Prostate gland (tissue), 2 donors: ENCODE data around the gene HDAC4. TPM values are rescaled to one million over a fixed set of nuclear protein-coding genes. Genes with fewer than 3 reads are reported as not detected.

ENCODE experiments used
- DNase-seq: peaks from one replicate; pipeline ENCODE4 v3.0.0-alpha.2; 2019; ENCODE audit warnings: low spot score
- H3K27ac ChIP-seq, 2 donors: fragments of 200-600 bp; sonication (generic); 2 replicates each; pipeline ENCODE4 v1.5.1; 2017 to 2019
- H3K27me3 ChIP-seq: fragments of 200-600 bp; sonication (generic); replicated peaks from 2 replicates; pipeline ENCODE4 v1.5.1; 2019; ENCODE audit not compliant: insufficient read depth
- H3K36me3 ChIP-seq, 2 donors: fragments of 200-600 bp; sonication (generic); 1 replicate in 1 of 2; 2 replicates in 1 of 2; pipeline versions ENCODE4 v1.5.1 to v1.8.1; 2017 to 2019
- H3K4me1 ChIP-seq: fragments of 200-600 bp; sonication (generic); replicated peaks from 2 replicates; pipeline ENCODE4 v1.5.1; 2019
- H3K4me3 ChIP-seq, 2 donors: fragments of 200-600 bp; sonication (generic); 2 replicates each; pipeline ENCODE4 v1.5.1; 2017 to 2019
- H3K9me3 ChIP-seq: fragments of 200-600 bp; sonication (generic); 2 replicates; pipeline ENCODE4 v1.5.1; 2017
- CTCF ChIP-seq, 4 experiments: fragments of 200-600 bp in 2 of 4; fragments of 450-650 bp in 2 of 4; sonication (generic) in 2 of 4; IDR thresholded peaks; 1 replicate in 3 of 4; 2 replicates in 1 of 4; pipeline ENCODE4 v1.5.1; 2016 to 2019; ENCODE audit warnings: antibody characterized with exemption in 4 of 4, mild to moderate bottlenecking in 2 of 4, moderate library complexity in 2 of 4
- POLR2A ChIP-seq: fragments of 450-650 bp; IDR thresholded peaks from one replicate; pipeline ENCODE4 v1.6.1; 2016; ENCODE audit warnings: antibody characterized with exemption, mild to moderate bottlenecking
- POLR2AphosphoS5 ChIP-seq: sonication (generic); formaldehyde crosslinking; IDR thresholded peaks from one replicate; pipeline ENCODE4 v1.6.1; 2017; ENCODE audit warnings: antibody characterized with exemption
- WGBS: methylation state at CpG from one replicate; pipeline ENCODE4 v1.1.5; 2018; 5-methylcytosine and 5-hydroxymethylcytosine counted together
- intact Hi-C: fragments of 100-400 bp; cut with DNase I; formaldehyde crosslinking; loops from one replicate; pipeline ENCODE4 v1.14.2; 2022
- total RNA-seq, 2 donors: library from RNA; depleted of rRNA; stranded (reverse); fragments of >200 nt; gene quantifications; one replicate each; pipeline ENCODE4 v1.1.0, GENCODE V29; 2016

The HDAC4 gene
- total RNA-seq, 2 donors from 2014 or later = 41.8 to 44.2 TPM

GRCh38 chr2:239257511-239257937, 143.3 kb downstream of the HDAC4 start:
- no peak for DNase-seq
- no peaks in the 10 kb centered on the region for H3K27me3 ChIP-seq
- no peaks in the 10 kb centered on the region for H3K9me3 ChIP-seq
- no peaks in the 10 kb centered on the region for H3K4me1 ChIP-seq
- H3K27ac ChIP-seq = no peak overlapping the region
- intact Hi-C loops = no loop called here
- TF ChIP-seq POLR2A (no peak), POLR2AphosphoS5 (no peak), CTCF (IDR thresholded peaks at IDR 0.05) (no peak)
- H3K36me3 ChIP-seq = no peaks in the 10 kb centered on the region
- no peak overlapping the region for H3K4me3 ChIP-seq

GRCh38 chr2:239256350-239256743, 144.5 kb downstream of the HDAC4 start:
- Histone ChIP-seq H3K4me3 (no peak overlapping the region), H3K9me3 (no peaks in the 10 kb centered on the region), H3K4me1 (no peaks in the 10 kb centered on the region), H3K36me3 (no peaks in the 10 kb centered on the region), H3K27ac (no peak overlapping the region), H3K27me3 (no peaks in the 10 kb centered on the region)
- TF ChIP-seq POLR2A (no peak), CTCF (IDR thresholded peaks at IDR 0.05) (no peak), POLR2AphosphoS5 (no peak)
- intact Hi-C loops = no loop called here
- 69% methylated on average over 6 of the region's 6 CpGs for WGBS
- DNase-seq = no peak

GRCh38 chr2:239255628-239256349, 145.0 kb downstream of the HDAC4 start:
- Histone ChIP-seq H3K36me3 (no peaks in the 10 kb centered on the region), H3K27me3 (no peaks in the 10 kb centered on the region), H3K9me3 (no peaks in the 10 kb centered on the region), H3K4me3 (no peak overlapping the region), H3K27ac (no peak overlapping the region), H3K4me1 (no peaks in the 10 kb centered on the region)
- WGBS = 68% methylated on average over 7 of the region's 7 CpGs
- intact Hi-C loops = no loop called here
- no peak for TF ChIP-seq POLR2A
- no peak for TF ChIP-seq POLR2AphosphoS5
- TF ChIP-seq CTCF (IDR thresholded peaks at IDR 0.05) = no peak
- DNase-seq = no peak

GRCh38 chr2:239255218-239255617, 145.6 kb downstream of the HDAC4 start:
- no peak for DNase-seq
- 75% methylated on average over 5 of the region's 5 CpGs for WGBS
- Histone ChIP-seq H3K27me3 (no peaks in the 10 kb centered on the region), H3K36me3 (no peaks in the 10 kb centered on the region), H3K4me3 (no peak overlapping the region), H3K4me1 (no peaks in the 10 kb centered on the region), H3K9me3 (no peaks in the 10 kb centered on the region), H3K27ac (no peak overlapping the region)
- intact Hi-C loops = no loop called here
- TF ChIP-seq POLR2A = no peak
- no peak for TF ChIP-seq CTCF (IDR thresholded peaks at IDR 0.05)
- no peak for TF ChIP-seq POLR2AphosphoS5
